SK-N-MC (cell line): Measurements from ENCODE around the gene RASSF7.

ENCODE experiments used
- DNase-seq: peaks from one replicate; pipeline ENCODE4 v3.0.0-alpha.2; 2011; ENCODE audit warnings: low read depth, low spot score
- H3K27ac ChIP-seq: fragments of 200-600 bp; sonication (generic); 2 replicates; pipeline ENCODE4 v1.5.1; 2016; ENCODE audit warnings: mixed run types
- H3K36me3 ChIP-seq: fragments of 200-600 bp; sonication (generic); 2 replicates; pipeline ENCODE4 v1.6.1; 2017; ENCODE audit warnings: antibody characterized with exemption, low read length, mixed read lengths; ENCODE audit not compliant: insufficient read depth
- H3K4me3 ChIP-seq: fragments of 200-600 bp; sonication (generic); 2 replicates; pipeline ENCODE4 v1.5.1; 2016
- H3K9ac ChIP-seq: fragments of 200-600 bp; sonication (generic); 2 replicates; pipeline ENCODE4 v1.8.0; 2017; ENCODE audit warnings: mixed run types, mixed read lengths; ENCODE audit not compliant: insufficient read length
- H3K9me3 ChIP-seq: fragments of 200-600 bp; sonication (generic); 2 replicates; pipeline ENCODE4 v1.6.1; 2017; ENCODE audit warnings: low read depth, mild to moderate bottlenecking, antibody characterized with exemption, low read length, moderate library complexity, mixed read lengths
- EZH2 ChIP-seq: fragments of 200-600 bp; sonication (generic); IDR thresholded peaks from one replicate; pipeline ENCODE4 v1.6.1; 2017; ENCODE audit warnings: antibody characterized with exemption
- FOXP2 ChIP-seq: optimal IDR thresholded peaks from 2 replicates; pipeline ENCODE3; 2011; ENCODE audit warnings: mild to moderate bottlenecking, moderate library complexity; ENCODE audit not compliant: insufficient read depth; ENCODE audit errors: extremely low read length, control extremely low read depth
- POLR2AphosphoS5 ChIP-seq: IDR thresholded peaks from 2 replicates; pipeline ENCODE4 v1.6.1; 2012; ENCODE audit warnings: mild to moderate bottlenecking, low read depth, low read length, borderline replicate concordance

The RASSF7 gene

DNA sequence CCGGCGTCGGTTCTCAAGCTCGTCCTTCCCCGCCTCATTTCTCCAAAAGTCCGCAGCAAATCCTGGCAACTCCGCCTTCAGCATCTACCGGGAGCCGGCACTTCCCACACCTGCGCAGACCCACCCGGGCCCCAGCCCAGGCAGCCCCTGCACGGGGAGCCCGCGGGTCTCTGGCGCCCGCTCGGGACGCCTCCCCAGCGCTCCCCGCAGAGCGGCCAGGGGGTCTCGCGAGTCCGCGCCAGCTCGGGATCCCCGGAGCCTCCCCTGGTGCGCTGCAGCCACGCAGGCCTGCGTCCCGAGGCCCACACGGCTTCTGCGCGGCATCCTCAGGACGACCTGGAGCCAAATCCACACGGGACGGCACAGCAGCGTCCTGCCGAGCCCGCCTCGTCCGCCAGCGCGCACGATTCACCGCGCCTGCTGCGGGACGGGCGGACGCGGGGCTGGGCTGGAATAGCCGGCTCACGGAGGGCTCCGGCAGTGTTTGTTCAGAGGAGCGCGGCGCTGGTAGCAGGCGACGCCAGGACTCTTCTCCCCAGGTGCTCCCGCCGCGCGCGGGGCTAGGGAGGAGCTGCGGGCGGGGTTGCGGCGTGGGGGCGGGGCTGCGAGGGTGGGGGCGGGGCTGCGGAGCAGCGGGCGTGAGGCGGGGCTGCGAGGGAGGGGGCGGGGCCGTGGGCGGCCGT lies 14.7 kb downstream of the RASSF7 start:
- peak; percentile 77 for TF ChIP-seq POLR2AphosphoS5
- TF ChIP-seq EZH2 = no peak
- Histone ChIP-seq H3K27ac (peak overlapping the region; percentile 1; the same call in 1 of the 2 replicates), H3K36me3 (no peaks in the 10 kb centered on the region; the same call in 1 of the 2 replicates), H3K9ac (peak overlapping the region; percentile 74), H3K9me3 (no peaks in the 10 kb centered on the region), H3K4me3 (peak overlapping the region; percentile 92)
- no peak for DNase-seq

DNA sequence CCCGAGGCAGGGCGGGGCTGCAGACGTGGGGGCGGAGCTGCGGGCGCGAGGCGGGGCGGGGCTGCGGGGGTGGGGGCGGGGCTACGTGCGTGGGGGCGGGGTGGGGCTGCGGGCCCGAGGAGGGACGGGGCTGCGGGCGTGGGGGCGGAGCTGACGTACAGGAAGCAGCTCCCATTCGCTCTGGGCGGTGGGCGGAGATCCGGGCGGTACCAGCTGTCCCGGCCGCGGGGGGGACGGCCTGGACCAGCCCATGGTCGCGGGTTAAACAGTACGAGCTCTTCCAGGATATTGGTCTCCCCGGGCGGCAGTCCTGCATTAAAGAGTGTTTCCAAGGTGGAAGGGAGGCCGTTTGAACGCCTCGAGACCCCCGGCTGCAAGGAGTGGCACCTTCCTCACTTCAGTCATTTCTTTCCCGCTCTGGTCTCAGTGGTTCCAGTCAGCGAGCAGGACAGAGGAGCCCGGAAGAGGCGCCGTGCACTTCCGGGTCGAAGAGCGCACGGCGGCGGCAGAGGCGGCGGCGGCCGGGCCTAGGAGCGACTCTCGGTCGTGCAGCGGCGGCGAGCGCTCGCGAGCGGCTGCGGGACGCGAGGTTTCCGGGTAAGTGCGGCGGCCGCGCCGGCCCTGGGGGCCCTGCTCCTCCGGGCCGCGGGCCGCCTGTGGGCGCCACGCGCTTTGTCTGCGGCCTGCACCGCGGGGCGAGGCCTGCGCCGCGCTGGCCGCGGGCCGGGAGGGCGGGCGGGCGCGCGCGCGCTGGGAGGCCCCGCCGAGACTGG lies 15.4 kb downstream of the RASSF7 start, which contains the start of gene PHRF1:
Gene PHRF1 (plus strand): TSS at position 475 of the 773 bp plus-strand sequence. CDS start 5,043 bp downstream, outside the sequence.
- DNase-seq = peak; percentile 83
- peak within 1 kb of the TSS; percentile 96 for H3K4me3 ChIP-seq
- TF ChIP-seq POLR2AphosphoS5 = peak; percentile 81
- TF ChIP-seq EZH2 = no peak

DNA sequence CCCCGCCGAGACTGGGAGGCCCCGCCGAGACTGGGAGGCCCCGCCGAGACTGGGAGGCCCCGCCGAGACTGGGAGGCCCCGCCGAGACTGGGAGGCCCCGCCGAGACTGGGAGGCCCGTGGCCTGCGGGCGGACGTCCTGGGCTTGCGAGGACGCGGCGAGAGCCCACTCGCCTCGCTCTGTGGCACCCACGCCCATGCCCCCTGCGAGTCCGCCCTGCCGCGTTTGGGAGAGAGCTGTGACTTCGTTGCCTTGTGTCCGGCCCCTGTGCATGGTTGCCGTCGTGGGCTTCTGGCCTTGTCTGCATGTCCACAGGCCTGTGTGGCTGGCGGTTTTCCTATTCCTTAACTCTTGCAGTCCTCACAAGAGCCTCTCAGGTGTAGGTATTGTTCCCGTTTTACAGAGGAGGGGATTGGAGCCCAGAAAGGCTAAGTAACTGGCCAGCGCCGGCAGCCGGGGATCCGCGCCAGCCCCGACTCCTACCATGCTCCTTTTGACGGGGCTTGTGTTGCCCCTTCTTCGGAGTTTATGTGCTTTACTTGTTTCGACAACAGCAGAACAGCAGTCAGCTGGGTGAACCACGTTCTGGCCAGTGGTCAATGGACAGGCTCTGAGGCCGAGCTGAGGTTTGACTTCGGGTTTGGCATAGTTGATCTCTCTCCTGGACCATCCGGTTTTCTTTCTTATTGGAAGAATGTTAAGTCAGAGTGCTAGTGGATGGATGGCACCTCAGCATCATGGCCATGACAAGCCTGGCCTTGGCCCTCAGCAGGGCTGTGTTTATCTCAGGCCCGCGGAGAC lies 16.2 kb downstream of the RASSF7 start:
- Histone ChIP-seq H3K36me3 (peaks cover 10% of the 10 kb centered on the region; the same call in 1 of the 2 replicates), H3K4me3 (peak overlapping the region; percentile 96), H3K9me3 (no peaks in the 10 kb centered on the region), H3K9ac (peak overlapping the region; percentile 100), H3K27ac (peak overlapping the region; percentile 19; the same call in 1 of the 2 replicates)
- no peak for TF ChIP-seq POLR2AphosphoS5
- no peak for TF ChIP-seq FOXP2
- no peak for TF ChIP-seq EZH2
- DNase-seq = no peak

More for the DNA sequence above, 15.4 kb downstream of the RASSF7 start, which contains the start of gene PHRF1:
- Histone ChIP-seq H3K36me3 (peaks cover 2% of the 10 kb centered on the region; the same call in 1 of the 2 replicates), H3K9ac (peak within 1 kb of the TSS; percentile 100), H3K9me3 (no peaks in the 10 kb centered on the region), H3K27ac (peak within 1 kb of the TSS; percentile 100)

DNA sequence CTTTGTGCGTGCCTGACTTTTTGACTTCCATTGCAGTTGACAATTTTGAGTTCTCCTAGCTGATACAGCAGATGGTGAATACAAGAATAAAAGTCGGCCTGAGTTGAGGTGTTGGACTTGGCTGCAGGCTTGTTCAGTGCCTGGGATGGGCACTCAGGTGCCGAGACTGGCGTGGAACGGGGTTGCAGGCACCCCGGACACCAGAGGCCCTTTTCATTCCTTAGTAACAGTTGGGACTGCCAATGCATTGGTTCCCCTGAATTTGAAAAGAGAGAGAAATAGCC lies 16.8 kb downstream of the RASSF7 start:
- Histone ChIP-seq H3K27ac (no peak overlapping the region), H3K36me3 (peaks cover 10% of the 10 kb centered on the region; the same call in 1 of the 2 replicates), H3K9ac (peak overlapping the region; percentile 100), H3K4me3 (peak overlapping the region; percentile 96), H3K9me3 (no peaks in the 10 kb centered on the region)
- TF ChIP-seq FOXP2 (no peak), EZH2 (no peak), POLR2AphosphoS5 (no peak)
- DNase-seq = no peak

DNA sequence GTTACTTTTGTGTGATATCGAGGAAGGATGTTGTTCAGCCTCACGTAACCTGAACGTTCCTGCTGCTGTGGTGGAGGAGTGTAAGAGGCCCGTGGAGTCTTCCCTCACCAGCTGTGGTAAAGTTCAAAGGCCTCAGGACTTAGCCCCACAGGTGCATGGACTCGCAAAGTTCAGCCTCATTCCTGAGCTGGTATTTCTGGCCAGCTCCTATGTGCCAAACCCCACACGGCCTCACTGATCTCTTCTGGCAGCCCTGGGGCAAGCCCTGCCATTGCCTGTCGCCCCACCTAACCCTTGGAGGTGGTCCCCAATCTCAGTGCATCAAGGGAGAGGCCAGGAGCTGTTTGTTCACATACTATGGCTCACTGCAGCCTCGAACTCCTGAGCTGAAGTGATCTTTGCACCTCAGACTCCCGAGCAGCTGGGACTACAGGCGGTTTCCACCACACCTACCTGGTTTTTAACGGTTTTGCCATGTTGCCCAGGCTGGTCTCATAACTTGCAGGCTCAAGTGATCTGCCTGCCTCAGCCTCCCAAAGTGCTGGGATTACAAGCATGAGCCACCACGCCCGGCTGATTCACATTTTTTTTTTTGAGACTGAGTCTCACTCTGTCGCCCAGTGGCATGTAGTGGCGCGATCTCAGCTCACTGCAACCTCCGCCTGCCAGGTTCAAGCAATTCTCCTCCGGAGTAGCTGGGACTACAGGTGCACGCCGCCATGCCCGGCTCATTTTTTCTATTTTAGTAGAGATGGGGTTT lies 17.7 kb downstream of the RASSF7 start:
- Histone ChIP-seq H3K4me3 (peak overlapping the region; percentile 96), H3K36me3 (peaks cover 14% of the 10 kb centered on the region; the same call in 1 of the 2 replicates), H3K9me3 (no peaks in the 10 kb centered on the region), H3K27ac (no peak overlapping the region), H3K9ac (peak overlapping the region; percentile 100)
- TF ChIP-seq FOXP2 (no peak), EZH2 (no peak), POLR2AphosphoS5 (no peak)
- no peak for DNase-seq

DNA sequence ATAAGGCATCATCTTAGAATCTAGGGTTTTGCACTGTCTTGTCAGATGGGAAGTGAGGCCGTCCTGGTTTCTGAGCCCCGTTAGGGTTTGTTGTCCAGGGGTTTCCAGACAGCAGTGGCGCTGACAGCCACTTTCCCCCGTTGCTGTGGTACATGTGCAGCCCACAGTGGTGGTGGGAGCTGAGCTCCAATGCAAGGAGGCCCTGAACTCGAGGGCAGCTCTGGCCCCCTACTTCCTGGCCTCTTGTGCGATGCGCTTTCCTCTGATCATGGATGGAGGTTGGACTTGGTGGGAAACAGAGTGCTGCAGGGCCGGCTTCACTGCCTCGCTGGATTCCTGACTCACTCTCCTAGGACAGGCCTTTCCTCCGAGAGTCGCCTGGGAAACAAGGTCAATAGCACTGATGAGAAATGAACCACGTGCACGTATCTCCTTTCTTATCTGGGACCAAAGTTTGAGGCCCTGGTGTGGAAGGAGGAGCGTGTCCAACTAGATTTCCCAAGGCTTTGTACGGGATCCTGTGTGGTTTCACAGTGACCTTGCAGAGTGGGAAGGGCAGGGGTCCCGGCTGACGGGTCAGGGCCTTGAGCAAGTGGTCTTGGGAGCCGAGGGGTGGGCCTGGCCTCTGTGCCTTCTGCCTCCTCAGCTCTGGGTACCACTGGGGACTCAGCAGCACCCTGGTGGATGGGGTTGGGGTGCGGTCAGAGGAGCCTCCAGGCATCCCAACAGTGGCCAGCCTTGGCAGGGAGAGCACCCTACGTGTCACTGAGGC lies 19.2 kb downstream of the RASSF7 start:
- Histone ChIP-seq H3K9me3 (no peaks in the 10 kb centered on the region), H3K4me3 (no peak overlapping the region), H3K36me3 (peaks cover 21% of the 10 kb centered on the region; the same call in 1 of the 2 replicates), H3K9ac (no peak overlapping the region), H3K27ac (no peak overlapping the region)
- no peak for DNase-seq
- TF ChIP-seq EZH2 (no peak), POLR2AphosphoS5 (no peak), FOXP2 (no peak)

DNA sequence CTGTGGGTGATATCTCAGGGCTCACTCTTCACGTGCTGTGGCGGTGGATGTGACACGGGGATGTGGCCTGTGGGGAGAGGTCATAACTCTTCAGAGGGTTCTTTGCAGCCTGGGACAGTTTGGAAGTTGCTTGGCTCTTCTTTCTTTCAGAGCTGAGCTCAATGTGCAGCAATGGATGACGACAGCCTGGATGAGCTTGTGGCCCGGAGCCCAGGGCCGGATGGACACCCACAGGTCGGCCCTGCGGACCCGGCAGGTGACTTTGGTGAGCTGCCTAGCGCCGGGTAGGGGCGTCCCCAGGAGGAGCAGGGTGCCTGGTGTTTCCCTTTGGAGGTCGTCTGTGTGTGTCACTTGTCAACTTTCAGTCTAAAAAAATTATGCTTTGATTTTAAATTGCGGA lies 20.6 kb downstream of the RASSF7 start:
- peaks cover 25% of the 10 kb centered on the region; the same call in 1 of the 2 replicates for H3K36me3 ChIP-seq
- no peaks in the 10 kb centered on the region for H3K9me3 ChIP-seq
- H3K9ac ChIP-seq = no peak overlapping the region
- no peak for TF ChIP-seq FOXP2
- no peak for TF ChIP-seq EZH2
- no peak for TF ChIP-seq POLR2AphosphoS5
- no peak for DNase-seq
- no peak overlapping the region for H3K27ac ChIP-seq
- H3K4me3 ChIP-seq = no peak overlapping the region
